Measurements from ENCODE around the gene RPS21.

RPS21 gene

DNA sequence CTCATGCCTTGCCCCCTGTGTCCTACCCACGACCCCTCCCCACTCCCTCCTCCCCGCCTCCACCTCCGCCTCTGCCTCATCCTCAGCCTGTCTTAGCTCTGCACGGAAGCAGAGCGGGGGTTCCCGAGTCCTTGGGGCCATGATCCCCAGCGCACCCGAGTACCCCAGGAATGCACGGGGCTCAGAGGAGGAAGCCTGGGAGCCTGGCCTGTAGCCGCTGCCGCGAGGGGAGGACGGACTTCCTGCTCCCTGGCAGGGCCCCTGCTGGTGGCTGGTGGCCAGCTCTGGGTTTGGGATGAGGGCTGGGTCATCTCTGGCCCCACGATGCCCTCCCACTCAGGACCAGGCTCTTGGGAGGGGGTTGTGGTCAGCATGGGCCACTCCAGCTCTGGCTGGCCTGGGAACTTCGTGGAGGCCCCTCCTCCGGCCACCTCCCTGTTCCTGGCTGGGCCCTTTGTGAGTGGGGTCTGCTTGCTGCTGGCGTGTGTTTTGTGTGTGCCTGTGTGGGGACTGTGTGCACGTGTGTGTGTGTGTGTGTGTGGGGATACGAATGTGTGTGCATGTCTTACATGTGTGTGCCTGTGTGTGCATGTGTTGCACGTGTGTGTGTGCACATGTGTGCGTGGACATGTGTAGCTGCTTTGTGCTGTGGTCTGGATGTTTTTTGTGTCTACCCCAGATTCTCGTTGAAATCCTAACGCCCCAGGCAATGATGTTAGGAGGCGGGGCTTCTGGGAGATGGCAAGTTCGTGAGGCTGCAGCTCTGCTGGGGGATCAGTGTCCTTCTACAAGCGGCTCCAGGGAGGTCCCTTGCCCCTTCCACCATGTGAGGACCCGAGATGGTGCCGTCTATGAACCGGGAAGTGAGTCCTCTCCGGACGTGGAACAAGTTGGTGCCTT is 41.7 kb downstream of the RPS21 start:
- DNase-seq, result no peak

DNA sequence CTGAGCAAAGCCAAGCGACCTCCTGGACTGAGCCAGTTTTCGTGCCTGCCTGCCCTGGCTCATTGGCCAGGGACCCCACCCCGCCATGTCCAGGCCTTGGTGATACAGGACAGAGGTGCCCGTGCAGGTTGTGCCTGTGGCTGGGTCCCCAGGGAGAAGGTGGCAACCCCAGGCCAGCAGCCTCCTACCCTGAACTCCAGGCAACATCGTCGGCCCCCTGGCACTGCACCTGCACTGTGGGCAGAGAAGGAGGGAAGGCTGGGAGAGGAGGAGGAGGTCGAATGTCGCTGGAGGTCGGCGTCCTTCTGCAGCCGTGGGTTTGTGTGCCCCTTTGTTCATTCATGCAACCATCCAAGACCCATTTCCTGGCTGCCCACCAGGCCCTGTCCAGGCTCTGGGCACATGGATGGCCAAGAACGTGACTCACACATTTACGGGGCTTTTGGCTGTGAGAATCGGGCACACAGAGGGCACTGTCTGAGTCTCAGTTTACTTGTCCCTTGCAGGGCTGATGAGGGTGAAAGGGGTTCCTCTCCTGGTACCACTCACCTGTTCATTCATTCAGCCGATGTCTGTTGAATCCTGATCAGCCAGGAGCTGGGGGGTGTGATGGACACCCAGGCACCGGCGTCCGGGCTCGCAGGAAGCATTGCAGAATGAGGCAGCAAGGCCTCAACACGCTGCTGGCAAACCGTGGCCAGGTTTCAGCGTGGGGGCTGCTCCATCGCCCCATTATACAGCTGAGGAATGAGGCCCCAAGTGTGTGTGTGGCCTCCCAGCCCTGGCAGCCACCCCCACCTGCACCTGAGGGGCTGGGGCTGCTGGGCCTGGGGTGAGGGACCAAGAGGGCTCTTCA is 42.8 kb downstream of the RPS21 start:
- no peak for DNase-seq

DNA sequence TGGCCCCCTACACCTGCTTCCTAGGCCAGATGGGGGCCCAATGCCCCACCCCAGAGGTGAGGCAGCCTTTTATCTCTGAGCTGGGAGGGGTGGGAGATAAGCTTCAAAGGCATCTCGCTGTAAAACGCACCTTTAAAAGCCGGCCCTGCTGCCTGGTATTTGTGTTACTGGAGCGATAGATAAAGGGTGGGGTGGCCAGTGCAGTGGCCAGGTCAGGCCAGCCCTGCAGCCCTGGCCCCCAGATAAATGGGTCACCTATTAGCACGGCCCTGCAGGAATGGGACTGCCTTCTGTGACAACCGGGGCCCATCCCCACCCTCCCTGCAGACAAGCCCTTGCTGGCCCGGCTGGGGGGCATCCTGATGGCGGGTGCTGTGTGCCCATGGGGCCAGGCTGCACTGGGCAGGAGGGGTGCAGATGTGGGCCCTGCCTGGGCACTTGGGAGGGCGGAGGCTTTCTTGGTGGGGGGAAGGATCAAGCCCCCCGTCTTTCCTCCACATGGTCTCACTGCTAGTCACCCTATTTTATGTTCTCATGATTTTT is 43.5 kb downstream of the RPS21 start:
- no peak for DNase-seq

DNA sequence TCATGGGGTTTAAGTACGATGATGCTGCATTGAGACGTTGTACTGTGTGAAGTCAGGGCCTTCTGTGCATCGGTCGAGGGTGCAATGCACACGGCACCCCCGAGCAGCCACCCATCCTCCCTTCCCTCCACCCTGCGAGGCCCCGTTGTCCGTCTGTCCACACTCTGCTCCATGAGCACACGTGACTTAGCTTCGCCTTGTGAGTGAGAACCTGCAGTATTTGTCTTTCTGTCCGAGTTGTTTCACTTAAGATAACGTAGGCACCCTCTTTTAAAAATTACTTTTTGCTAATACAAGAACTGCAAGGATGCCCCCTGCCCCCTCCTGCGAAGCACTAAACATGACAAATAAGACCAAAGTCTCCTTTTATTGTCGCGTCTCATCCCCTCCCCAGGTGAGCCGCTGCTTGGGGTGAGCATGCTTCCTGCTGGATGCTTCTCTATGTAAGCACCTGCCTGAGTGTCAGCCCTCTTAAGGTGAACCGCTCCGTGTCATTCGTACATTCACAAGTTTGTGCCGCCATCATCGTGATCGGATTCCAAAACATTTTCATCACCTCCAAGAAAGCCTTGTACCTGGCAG is 44.1 kb downstream of the RPS21 start:
- no peak for DNase-seq

DNA sequence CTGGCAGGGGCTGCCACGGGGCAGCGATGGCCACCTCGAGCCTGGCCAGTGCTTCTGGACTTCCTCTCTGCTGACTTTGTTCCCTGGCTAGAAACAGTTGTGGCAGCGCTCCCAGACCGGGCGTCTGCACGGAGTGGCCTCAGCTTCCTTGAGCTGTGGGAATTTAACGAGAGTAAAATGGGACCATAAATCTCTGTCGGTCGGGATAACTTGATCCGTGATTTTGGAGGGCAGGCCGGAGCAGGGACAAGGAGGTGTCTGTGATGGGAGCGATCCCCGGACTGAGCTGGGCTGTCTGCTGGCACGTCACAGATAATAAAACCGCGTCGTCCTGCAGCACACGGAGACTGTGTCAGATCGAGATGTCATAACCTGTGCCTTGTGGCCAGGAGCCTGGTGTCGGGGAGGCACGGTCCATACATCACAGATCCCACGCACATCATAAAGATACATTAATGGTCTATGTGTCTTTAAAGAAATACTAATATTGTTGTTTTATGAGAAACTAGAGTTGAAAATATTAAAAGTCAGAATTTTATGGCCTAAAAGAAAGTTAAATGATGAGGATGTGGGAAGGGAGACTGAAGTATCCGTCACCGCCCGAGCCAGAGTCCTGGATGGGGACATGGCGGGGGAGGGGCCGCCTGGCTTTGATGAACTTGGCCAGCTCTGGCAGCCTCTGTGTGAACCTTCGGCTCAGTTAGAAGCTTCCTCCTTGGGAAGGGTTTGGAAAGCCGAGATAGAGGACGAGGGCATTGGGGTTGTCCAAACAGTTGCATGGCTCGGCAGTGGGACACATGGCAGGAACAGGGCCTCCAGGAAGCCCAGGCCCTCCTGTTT is 47.0 kb downstream of the RPS21 start:
- no peak for DNase-seq

DNA sequence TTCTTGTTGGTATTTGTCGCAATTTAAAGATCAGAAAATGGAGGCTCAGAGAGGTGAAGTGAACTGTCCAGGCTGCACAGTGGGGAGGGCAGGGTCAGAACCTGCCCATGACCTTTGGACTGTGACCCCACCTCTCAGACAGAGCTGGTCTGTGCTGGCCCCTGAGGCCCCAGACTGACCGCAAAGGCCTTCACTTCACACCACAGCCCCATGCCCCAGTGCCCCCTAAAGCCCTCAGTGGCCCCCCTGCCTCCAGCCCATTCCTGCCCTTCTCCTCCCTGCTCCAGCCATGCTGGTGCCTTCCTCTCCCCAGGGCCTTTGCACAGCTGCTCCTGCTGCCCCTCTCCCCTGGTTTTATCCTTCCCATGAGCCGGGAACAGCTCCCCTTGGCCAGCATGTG is 49.8 kb downstream of the RPS21 start:
- DNase-seq, result no peak

DNA sequence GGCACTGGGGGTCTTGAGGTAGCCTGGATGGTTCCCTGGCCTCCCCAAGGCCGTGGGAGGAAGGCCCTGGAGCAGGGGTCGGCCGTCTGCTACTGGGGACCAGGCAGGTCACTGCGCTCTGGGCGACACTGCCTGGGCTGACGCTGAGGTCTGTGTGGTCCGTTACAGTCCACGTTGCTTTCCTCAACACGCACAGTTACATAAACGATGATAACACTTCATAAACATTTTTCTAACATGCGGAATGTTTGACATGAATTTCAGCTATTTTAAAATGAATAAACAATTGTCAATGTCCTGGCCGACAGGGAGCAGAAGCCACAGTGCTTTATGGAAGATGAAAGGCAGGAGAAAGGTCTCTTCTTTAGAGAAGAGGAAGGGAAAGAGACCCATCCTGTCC is 50.6 kb downstream of the RPS21 start:
- DNase-seq, result no peak

DNA sequence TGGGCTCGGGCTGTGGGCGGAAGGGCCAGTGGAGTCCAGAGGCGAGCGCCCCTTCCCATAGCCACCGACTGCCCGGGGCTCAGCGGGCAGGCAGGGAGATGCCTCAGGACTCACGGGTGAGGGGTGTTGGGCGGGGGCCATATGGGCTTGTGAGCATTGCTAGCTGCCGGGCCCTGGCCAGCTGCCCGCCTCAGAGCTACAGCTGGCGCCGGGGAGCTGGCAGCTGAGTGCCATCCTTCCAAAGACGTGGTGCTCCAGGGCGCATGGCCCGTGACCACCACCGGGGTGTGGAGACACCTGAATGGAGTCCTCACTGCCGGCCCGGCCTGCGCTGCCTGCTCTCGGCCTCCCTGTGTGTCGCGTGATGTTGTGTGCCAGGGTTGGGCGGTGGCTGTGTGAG is 51.0 kb downstream of the RPS21 start:
- no peak for DNase-seq
